SU-DHL-6 (cell line): ENCODE data around the gene YES1.

Experiments
- EZH2phosphoT487 ChIP-seq: fragments of 200-600 bp; sonication (generic), shearing (Covaris generic); conservative IDR thresholded peaks from 2 replicates; pipeline ENCODE4 v1.6.1; 2018; ENCODE audit warnings: mild to moderate bottlenecking, antibody characterized with exemption, low read length, moderate library complexity, mixed read lengths
- TF ChIP-seq, protein P1 (sequence below): fragments of 200-600 bp; sonication (generic); IDR thresholded peaks from one replicate; pipeline ENCODE4 v1.5.1; 2017; ENCODE audit warnings: antibody characterized with exemption, mild to moderate bottlenecking, low read length, moderate library complexity; ENCODE audit not compliant: insufficient read depth, poor library complexity, severe bottlenecking

DNA sequence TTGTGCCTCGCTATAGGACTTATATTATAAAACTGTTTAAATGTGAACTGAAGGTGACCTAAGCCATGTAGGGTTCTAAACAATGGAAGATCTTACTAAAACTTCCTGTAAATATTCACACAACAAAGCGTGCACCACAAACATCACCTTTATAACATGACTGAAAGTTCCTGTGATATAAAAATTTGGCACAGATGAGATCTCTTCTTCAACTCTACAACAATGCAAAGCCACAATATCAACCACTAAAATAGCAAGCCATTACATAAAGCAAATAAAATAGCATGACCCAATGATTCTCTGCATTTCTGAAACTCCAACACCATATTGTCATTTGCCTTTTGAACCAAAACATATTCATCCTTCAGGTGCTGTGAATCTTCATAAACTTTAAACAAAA is 3.5 kb downstream of the YES1 start:
- TF ChIP-seq, protein P1, sequence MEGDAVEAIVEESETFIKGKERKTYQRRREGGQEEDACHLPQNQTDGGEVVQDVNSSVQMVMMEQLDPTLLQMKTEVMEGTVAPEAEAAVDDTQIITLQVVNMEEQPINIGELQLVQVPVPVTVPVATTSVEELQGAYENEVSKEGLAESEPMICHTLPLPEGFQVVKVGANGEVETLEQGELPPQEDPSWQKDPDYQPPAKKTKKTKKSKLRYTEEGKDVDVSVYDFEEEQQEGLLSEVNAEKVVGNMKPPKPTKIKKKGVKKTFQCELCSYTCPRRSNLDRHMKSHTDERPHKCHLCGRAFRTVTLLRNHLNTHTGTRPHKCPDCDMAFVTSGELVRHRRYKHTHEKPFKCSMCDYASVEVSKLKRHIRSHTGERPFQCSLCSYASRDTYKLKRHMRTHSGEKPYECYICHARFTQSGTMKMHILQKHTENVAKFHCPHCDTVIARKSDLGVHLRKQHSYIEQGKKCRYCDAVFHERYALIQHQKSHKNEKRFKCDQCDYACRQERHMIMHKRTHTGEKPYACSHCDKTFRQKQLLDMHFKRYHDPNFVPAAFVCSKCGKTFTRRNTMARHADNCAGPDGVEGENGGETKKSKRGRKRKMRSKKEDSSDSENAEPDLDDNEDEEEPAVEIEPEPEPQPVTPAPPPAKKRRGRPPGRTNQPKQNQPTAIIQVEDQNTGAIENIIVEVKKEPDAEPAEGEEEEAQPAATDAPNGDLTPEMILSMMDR, result no peak
- TF ChIP-seq EZH2phosphoT487, result no peak
